ENCODE measurements around the gene DGKI.

DGKI gene

GRCh38 chr7:137471128-137471527 is 375.6 kb downstream of the DGKI start:
- H3K27ac ChIP-seq (ENCODE audit: low read depth, low read length), result no peak overlapping the region
- H3K27me3 ChIP-seq (ENCODE audit: control insufficient read depth, low read length), result no peaks in the 10 kb centered on the region
- no peaks in the 10 kb centered on the region for H4K20me1 ChIP-seq (ENCODE audit: control insufficient read depth, insufficient read depth, low read depth, low read length)
- H3K9me2 ChIP-seq (replicated peaks; ENCODE audit: control insufficient read depth, low read length), result no peaks in the 10 kb centered on the region
- H3K4me3 ChIP-seq (ENCODE audit: low read length), result no peak overlapping the region
- H3K4me2 ChIP-seq (ENCODE audit: low read length), result no peak overlapping the region
- H3K4me1 ChIP-seq (ENCODE audit: control insufficient read depth, low read length), result no peaks in the 10 kb centered on the region
- H3K9me3 ChIP-seq (ENCODE audit: control insufficient read depth, insufficient read depth, low read length), result no peaks in the 10 kb centered on the region
- H3K36me3 ChIP-seq (ENCODE audit: control insufficient read depth, low read length), result no peaks in the 10 kb centered on the region
- no peaks in the 10 kb centered on the region for H3F3A ChIP-seq (ENCODE audit: control insufficient read depth, insufficient read depth)
- H3K79me2 ChIP-seq (ENCODE audit: control insufficient read depth, low read length), result no peaks in the 10 kb centered on the region
- no peak for TF ChIP-seq CTCF (IDR thresholded peaks at IDR 0.05; ENCODE audit: low read depth, low read length, poor library complexity, severe bottlenecking)
- TF ChIP-seq EZH2phosphoT487 (IDR thresholded peaks at IDR 0.05; ENCODE audit: borderline replicate concordance, low read length), result no peak

GRCh38 chr7:137469858-137470257 is 376.9 kb downstream of the DGKI start:
- Histone ChIP-seq H3K27ac (ENCODE audit: low read depth, low read length) (no peak overlapping the region), H3F3A (ENCODE audit: control insufficient read depth, insufficient read depth) (no peaks in the 10 kb centered on the region), H3K79me2 (ENCODE audit: control insufficient read depth, low read length) (no peaks in the 10 kb centered on the region), H3K27me3 (ENCODE audit: control insufficient read depth, low read length) (no peaks in the 10 kb centered on the region), H3K4me1 (ENCODE audit: control insufficient read depth, low read length) (no peaks in the 10 kb centered on the region), H3K4me2 (ENCODE audit: low read length) (no peak overlapping the region), H3K9me2 (replicated peaks; ENCODE audit: control insufficient read depth, low read length) (no peaks in the 10 kb centered on the region), H3K4me3 (ENCODE audit: low read length) (no peak overlapping the region), H4K20me1 (ENCODE audit: control insufficient read depth, insufficient read depth, low read depth, low read length) (no peaks in the 10 kb centered on the region), H3K36me3 (ENCODE audit: control insufficient read depth, low read length) (no peaks in the 10 kb centered on the region), H3K9me3 (ENCODE audit: control insufficient read depth, insufficient read depth, low read length) (no peaks in the 10 kb centered on the region)
- TF ChIP-seq CTCF (IDR thresholded peaks at IDR 0.05; ENCODE audit: low read depth, low read length, poor library complexity, severe bottlenecking), result no peak
- TF ChIP-seq EZH2phosphoT487 (IDR thresholded peaks at IDR 0.05; ENCODE audit: borderline replicate concordance, low read length), result no peak

GRCh38 chr7:137469191-137469811 is 377.5 kb downstream of the DGKI start:
- H3K9me2 ChIP-seq (replicated peaks; ENCODE audit: control insufficient read depth, low read length), result no peaks in the 10 kb centered on the region
- no peaks in the 10 kb centered on the region for H3K79me2 ChIP-seq (ENCODE audit: control insufficient read depth, low read length)
- no peaks in the 10 kb centered on the region for H3K36me3 ChIP-seq (ENCODE audit: control insufficient read depth, low read length)
- H3K4me1 ChIP-seq (ENCODE audit: control insufficient read depth, low read length), result no peaks in the 10 kb centered on the region
- no peak overlapping the region for H3K4me3 ChIP-seq (ENCODE audit: low read length)
- no peak overlapping the region for H3K4me2 ChIP-seq (ENCODE audit: low read length)
- no peaks in the 10 kb centered on the region for H3F3A ChIP-seq (ENCODE audit: control insufficient read depth, insufficient read depth)
- no peaks in the 10 kb centered on the region for H3K9me3 ChIP-seq (ENCODE audit: control insufficient read depth, insufficient read depth, low read length)
- H3K27me3 ChIP-seq (ENCODE audit: control insufficient read depth, low read length), result no peaks in the 10 kb centered on the region
- TF ChIP-seq CTCF (IDR thresholded peaks at IDR 0.05; ENCODE audit: low read depth, low read length, poor library complexity, severe bottlenecking) (no peak), EZH2phosphoT487 (IDR thresholded peaks at IDR 0.05; ENCODE audit: borderline replicate concordance, low read length) (no peak)
- H4K20me1 ChIP-seq (ENCODE audit: control insufficient read depth, insufficient read depth, low read depth, low read length), result no peaks in the 10 kb centered on the region
- no peak overlapping the region for H3K27ac ChIP-seq (ENCODE audit: low read depth, low read length)
